ENCODE results near the gene TDRD1. TPM values are rescaled to one million over a fixed set of nuclear protein-coding genes. Genes with fewer than 3 reads are reported as not detected.

Gene TDRD1
- total RNA-seq, 1 donor from 2014 or later, result 1.9 TPM

DNA sequence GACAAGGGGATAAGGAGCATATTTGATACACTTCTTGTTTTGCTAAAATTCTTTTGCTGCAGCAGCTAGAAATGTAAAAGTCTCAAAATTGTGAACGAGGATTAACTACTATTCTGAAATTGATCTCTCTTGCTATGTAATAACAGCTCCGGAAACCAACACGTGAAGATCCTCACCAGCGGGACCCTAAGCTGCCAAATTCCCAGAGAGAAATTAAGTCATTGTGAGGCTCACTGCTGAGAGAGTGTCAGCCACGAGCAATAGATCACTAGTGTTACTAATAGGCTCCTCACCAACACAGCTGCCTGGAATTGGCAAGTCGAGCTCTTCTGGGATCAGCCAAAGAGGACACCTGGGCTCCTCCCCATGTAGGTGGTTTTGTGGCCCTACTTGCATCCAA, 54.3 kb downstream of the TDRD1 start:
- Histone ChIP-seq H3K36me3 (no peaks in the 10 kb centered on the region), H3K9me3 (replicated peaks) (no peaks in the 10 kb centered on the region), H3K27me3 (ENCODE audit: low read depth) (peaks cover 37% of the 10 kb centered on the region), H3K4me3 (no peak overlapping the region), H3K27ac (replicated peaks) (no peak overlapping the region), H3K4me1 (peaks cover 9% of the 10 kb centered on the region)
- intact Hi-C loops (cut with micrococcal nuclease), result no loop called here
- DNase-seq, result no peak
- TF ChIP-seq, protein P1, sequence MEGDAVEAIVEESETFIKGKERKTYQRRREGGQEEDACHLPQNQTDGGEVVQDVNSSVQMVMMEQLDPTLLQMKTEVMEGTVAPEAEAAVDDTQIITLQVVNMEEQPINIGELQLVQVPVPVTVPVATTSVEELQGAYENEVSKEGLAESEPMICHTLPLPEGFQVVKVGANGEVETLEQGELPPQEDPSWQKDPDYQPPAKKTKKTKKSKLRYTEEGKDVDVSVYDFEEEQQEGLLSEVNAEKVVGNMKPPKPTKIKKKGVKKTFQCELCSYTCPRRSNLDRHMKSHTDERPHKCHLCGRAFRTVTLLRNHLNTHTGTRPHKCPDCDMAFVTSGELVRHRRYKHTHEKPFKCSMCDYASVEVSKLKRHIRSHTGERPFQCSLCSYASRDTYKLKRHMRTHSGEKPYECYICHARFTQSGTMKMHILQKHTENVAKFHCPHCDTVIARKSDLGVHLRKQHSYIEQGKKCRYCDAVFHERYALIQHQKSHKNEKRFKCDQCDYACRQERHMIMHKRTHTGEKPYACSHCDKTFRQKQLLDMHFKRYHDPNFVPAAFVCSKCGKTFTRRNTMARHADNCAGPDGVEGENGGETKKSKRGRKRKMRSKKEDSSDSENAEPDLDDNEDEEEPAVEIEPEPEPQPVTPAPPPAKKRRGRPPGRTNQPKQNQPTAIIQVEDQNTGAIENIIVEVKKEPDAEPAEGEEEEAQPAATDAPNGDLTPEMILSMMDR (IDR thresholded peaks at IDR 0.05; ENCODE audit: borderline replicate concordance), result no peak

DNA sequence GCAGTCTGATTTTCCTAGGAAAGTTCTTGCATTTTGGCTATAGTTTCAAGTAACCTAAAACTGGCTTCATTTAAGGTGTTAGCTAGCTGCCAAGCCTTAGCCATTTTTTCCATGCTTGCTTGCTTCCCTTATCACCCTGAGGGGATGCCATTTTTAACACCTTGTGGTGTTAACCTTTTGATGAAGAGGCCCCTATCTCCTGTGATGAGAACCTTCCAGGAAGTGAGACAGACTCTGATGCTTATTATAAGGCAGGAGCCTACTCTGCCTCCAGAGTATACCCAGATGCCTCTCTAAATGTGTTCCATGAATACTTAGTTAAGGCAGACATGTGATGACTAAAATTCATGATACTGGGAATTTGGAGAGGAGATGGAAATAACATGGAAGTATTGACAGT, 55.0 kb downstream of the TDRD1 start:
- peaks cover 15% of the 10 kb centered on the region for H3K4me1 ChIP-seq
- intact Hi-C loops (cut with micrococcal nuclease), result no loop called here
- no peaks in the 10 kb centered on the region for H3K36me3 ChIP-seq
- H3K4me3 ChIP-seq, result no peak overlapping the region
- no peak overlapping the region for H3K27ac ChIP-seq (replicated peaks)
- DNase-seq, result no peak
- peaks cover 44% of the 10 kb centered on the region for H3K27me3 ChIP-seq (ENCODE audit: low read depth)
- TF ChIP-seq, protein P1 (IDR thresholded peaks at IDR 0.05; ENCODE audit: borderline replicate concordance), result no peak
- H3K9me3 ChIP-seq (replicated peaks), result no peaks in the 10 kb centered on the region

DNA sequence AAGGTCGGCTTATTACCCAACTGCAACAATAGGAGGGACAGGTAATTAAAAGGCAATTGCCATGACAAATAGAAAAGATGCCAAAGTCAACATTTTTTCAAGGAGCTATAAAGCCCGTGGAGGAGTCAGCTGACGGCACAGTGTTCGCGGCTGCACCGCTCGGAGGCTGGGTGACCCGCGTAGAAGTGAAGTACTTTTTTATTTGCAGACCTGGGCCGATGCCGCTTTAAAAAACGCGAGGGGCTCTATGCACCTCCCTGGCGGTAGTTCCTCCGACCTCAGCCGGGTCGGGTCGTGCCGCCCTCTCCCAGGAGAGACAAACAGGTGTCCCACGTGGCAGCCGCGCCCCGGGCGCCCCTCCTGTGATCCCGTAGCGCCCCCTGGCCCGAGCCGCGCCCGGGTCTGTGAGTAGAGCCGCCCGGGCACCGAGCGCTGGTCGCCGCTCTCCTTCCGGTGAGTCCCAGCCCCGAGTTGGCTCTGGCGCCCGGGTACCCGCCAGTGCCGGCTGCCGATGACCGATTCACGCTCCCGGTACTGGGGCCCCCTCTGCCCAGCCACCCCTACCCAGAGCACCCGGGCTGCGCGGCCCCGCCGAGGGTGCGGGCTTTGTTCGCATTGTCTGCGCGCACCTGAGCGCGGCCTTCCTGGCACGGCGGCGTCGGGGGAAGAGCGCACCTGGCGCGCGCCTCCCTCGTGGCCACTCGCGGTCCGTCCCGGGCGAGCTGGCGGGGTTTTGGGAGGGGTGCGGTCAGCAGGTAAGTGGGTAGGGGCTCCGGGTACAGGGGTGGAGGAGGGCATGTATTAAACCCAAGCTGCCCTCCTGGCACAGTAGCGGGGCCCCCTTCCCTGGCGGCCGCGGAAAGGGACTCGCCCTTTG, 60.2 kb downstream of the TDRD1 start, which contains the start of gene VWA2:
Gene VWA2 (plus strand): TSS at position 138 of the 877 bp plus-strand sequence. CDS start 9,460 bp downstream, outside the sequence.
- Histone ChIP-seq H3K4me1 (peaks cover 25% of the 10 kb centered on the region), H3K4me3 (peak within 1 kb of the TSS; percentile 68), H3K36me3 (no peaks in the 10 kb centered on the region), H3K9me3 (replicated peaks) (no peaks in the 10 kb centered on the region), H3K27ac (replicated peaks) (no peak within 1 kb of the TSS), H3K27me3 (ENCODE audit: low read depth) (peaks cover 95% of the 10 kb centered on the region)
- intact Hi-C loops (cut with micrococcal nuclease), result no loop called here
- peak; percentile 23 for DNase-seq
- TF ChIP-seq, protein P1 (IDR thresholded peaks at IDR 0.05; ENCODE audit: borderline replicate concordance), result peak; percentile 45

DNA sequence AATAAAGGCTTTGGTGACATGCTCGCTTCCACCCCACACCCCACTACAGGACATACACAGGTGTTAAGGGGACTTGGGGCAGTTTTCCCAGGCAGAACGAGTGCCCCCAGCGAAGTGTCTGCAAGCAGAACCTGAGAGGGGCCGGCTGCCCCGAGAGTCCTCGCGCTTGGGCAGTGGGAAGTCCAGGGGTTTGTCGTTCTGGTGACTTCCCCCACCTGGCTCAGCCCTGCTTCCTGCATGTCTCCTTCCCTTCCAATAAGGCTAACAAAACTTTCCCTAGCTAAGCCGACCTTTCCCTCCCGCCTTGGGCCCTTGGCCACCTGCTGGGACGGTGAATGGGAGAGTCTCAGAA, 60.8 kb downstream of the TDRD1 start:
- Histone ChIP-seq H3K4me3 (peak overlapping the region; percentile 68), H3K27me3 (ENCODE audit: low read depth) (peaks cover 98% of the 10 kb centered on the region), H3K27ac (replicated peaks) (no peak overlapping the region), H3K9me3 (replicated peaks) (no peaks in the 10 kb centered on the region), H3K4me1 (peaks cover 19% of the 10 kb centered on the region), H3K36me3 (no peaks in the 10 kb centered on the region)
- TF ChIP-seq, protein P1 (IDR thresholded peaks at IDR 0.05; ENCODE audit: borderline replicate concordance), result no peak
- DNase-seq, result no peak
- intact Hi-C loops (cut with micrococcal nuclease), result no loop called here

DNA sequence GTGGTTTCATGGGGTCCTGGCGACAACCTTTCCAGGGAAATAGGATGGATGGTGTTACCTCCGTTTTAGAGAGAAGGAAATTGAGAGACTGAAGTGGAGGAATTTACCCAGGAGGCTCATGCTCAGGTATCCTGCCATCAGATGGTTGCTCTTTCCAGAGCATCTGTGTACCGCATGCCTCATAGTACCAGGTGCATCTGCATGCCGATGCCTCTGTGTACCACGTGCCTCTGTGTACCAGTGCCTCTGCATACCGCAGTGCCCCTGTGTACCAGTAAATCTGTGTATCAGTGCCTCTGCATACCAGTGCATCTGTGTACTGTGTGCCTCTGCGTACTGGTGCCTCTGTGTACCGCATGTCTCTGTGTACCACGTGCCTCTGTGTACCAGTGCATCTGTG, 63.1 kb downstream of the TDRD1 start:
- intact Hi-C loops (cut with micrococcal nuclease), result no loop called here
- TF ChIP-seq, protein P1 (IDR thresholded peaks at IDR 0.05; ENCODE audit: borderline replicate concordance), result no peak
- H3K9me3 ChIP-seq (replicated peaks), result no peaks in the 10 kb centered on the region
- H3K4me1 ChIP-seq, result peaks cover 17% of the 10 kb centered on the region
- no peak for DNase-seq
- no peak overlapping the region for H3K27ac ChIP-seq (replicated peaks)
- H3K4me3 ChIP-seq, result no peak overlapping the region
- H3K36me3 ChIP-seq, result no peaks in the 10 kb centered on the region
- peaks cover 79% of the 10 kb centered on the region for H3K27me3 ChIP-seq (ENCODE audit: low read depth)
